Bone marrow (tissue), 2 donors: ENCODE data around the gene PRMT7.

Experiments used
- DNase-seq, 2 donors: peaks; one replicate each; lab custom pipeline; 2025; lab: John Stamatoyannopoulos, UW

PRMT7 gene

GRCh38 chr16:68310774-68311511 lies at the start of gene PRMT7, which contains the start of gene SLC7A6OS:
TSS of gene PRMT7 (plus strand) at chr16:68311019. CDS start at chr16:68315980, 4,961 bp downstream.
TSS of gene SLC7A6OS (minus strand) at chr16:68310946. CDS start at chr16:68310926, 20 bp downstream.
- DNase-seq, result peak; percentile 66 to 94

- peak in 1 of 2 donors; percentile 37 for DNase-seq
These were observed 47.2 kb upstream of the PRMT7 start for GRCh38 chr16:68263559-68264127.

- peak; percentile 63 to 87 for DNase-seq
These were observed 46.4 kb upstream of the PRMT7 start, which contains the start of gene SLC7A6 for GRCh38 chr16:68264128-68265077. TSS of gene SLC7A6 (plus strand) at chr16:68264526. CDS start at chr16:68274727, 10,201 bp downstream.

- peak in 1 of 2 donors; percentile 22 for DNase-seq
These were observed 45.5 kb upstream of the PRMT7 start for GRCh38 chr16:68265078-68265920.

GRCh38 chr16:68267612-68268405 lies 43.0 kb upstream of the PRMT7 start:
- DNase-seq, result no peak

GRCh38 chr16:68269793-68270192 lies 41.0 kb upstream of the PRMT7 start:
- no peak for DNase-seq

GRCh38 chr16:68270353-68270752 lies 40.5 kb upstream of the PRMT7 start:
- DNase-seq, result no peak

GRCh38 chr16:68272507-68273209 lies 38.2 kb upstream of the PRMT7 start:
- no peak for DNase-seq

- no peak for DNase-seq
These were observed 37.4 kb upstream of the PRMT7 start for GRCh38 chr16:68273459-68273858.

GRCh38 chr16:68273896-68274295 lies 36.9 kb upstream of the PRMT7 start:
- no peak for DNase-seq

GRCh38 chr16:68274441-68274840 lies 36.4 kb upstream of the PRMT7 start:
- no peak for DNase-seq

GRCh38 chr16:68275611-68276191 lies 35.1 kb upstream of the PRMT7 start:
- peak in 1 of 2 donors; percentile 42 for DNase-seq

GRCh38 chr16:68276223-68276622 lies 34.6 kb upstream of the PRMT7 start:
- DNase-seq, result no peak

- no peak for DNase-seq
These were observed 30.9 kb upstream of the PRMT7 start for GRCh38 chr16:68279726-68280558.

- DNase-seq, result no peak
These were observed 29.3 kb upstream of the PRMT7 start for GRCh38 chr16:68281368-68282063.

GRCh38 chr16:68282064-68282452 lies 28.8 kb upstream of the PRMT7 start:
- no peak for DNase-seq

- DNase-seq, result no peak
These were observed 27.5 kb upstream of the PRMT7 start for GRCh38 chr16:68283346-68283745.
